Head of caudate nucleus (tissue), 42 donors: ENCODE results near the gene SLC39A6.
A peak's percentile ranks its signal among the peaks of the same experiment; 100 is the strongest.
"Not testable (repeated sequence)": the region's sequence is repeated elsewhere in the genome, so short reads cannot be mapped to it uniquely, and the experiment has no call there.

ENCODE experiments used
- DNase-seq, 42 donors: peaks; one replicate each; pipeline versions ENCODE4 v3.0.0 to v3.0.0-alpha.2; 2020 to 2021; ENCODE audit warnings: mixed read lengths in 7 of 42
- intact Hi-C: fragments of 100-400 bp; cut with DNase I; formaldehyde crosslinking; loops from one replicate; pipeline ENCODE4 v1.15.0; 2022

The SLC39A6 gene

DNA sequence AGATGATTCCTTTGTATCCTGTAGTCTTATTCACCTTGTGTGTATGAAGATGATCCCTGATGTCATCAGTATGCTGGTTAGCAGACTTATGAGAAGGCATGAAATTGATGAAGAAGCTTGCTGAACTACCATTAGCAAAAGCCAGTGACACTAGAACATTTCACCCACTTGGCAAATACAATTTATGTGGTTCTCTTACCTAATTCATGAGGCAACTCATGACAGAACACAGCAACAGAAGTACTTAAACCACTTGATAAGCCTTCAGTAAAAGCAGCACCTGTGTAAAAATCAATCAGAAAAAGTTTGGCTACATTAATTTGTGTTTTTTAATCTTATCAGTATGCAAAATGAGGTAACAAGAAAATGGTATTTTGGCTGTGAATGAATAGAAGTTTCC, 16.8 kb downstream of the SLC39A6 start:
- DNase-seq, result no peak
- intact Hi-C loops, result no loop called here

DNA sequence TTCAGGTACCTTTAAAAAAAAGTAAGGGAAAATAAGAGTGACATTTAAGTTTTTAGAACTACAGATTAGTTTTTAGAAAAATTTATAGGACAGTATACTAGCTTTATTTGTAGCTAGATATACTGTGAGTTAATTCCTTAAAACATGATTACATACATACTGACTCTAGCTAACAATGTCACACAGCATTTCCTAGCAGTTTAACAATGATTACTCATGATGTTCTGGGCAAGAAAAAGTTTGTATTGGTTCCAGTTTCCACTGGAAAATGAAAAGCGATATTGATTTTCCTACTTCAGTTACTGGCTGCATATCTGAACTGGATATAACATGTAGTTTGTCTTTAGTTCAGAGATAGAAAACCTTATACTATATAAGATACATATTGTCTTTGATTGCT, 19.4 kb downstream of the SLC39A6 start:
- intact Hi-C loops, result no loop called here
- DNase-seq, result no peak

DNA sequence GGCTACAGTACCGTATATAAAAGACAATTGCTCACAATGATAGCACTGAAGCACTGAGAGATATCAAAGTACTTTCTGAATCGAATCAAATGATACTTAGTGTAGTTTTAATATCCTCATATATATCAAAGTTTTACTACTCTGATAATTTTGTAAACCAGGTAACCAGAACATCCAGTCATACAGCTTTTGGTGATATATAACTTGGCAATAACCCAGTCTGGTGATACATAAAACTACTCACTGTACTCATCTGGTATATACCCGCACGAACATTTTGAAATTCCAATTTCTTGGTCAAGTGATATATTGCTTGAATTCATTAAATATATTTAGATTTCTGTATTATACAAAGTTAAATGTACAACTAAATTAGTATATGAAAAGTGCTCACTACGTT, 20.5 kb downstream of the SLC39A6 start:
- intact Hi-C loops, result no loop called here
- DNase-seq, result no peak

DNA sequence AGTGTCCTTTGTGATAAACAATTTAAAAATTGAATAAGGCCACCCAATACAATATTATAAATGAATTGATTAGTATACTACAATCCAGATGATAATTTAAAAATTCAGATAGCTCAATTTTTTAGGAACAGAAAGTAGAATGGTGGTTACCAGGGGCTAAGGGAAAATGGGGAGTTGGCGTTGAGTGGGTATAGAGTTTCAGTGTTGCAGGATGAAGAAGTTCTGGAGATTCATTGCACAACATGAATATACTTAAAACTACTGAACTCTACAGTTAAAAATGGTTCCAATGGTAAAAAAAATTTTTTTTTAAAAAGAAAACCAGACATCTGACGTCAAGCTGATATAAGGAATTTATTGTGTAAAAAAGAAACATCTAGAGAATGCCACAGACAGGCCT, 20.9 kb downstream of the SLC39A6 start:
- no peak for DNase-seq
- intact Hi-C loops, result no loop called here

DNA sequence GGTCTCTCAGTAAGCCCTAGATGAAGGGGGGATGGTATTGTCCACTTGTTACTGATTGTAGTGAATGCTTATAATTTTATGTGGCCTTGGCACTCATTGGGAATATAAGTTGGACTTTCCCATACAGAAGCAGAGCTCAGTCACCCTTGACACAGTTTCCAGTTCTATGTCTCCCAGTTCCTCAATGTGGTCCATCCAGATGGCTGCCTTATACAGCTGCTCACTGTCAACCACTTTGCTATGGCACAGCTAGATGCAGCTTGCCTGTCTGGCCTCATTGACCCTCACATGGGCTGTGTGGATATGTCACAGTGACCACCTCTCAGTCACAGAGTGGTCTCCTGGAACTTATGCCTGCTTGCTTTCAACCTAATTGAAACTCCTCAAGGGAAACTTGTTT, 21.7 kb downstream of the SLC39A6 start:
- no peak for DNase-seq
- intact Hi-C loops, result no loop called here

DNA sequence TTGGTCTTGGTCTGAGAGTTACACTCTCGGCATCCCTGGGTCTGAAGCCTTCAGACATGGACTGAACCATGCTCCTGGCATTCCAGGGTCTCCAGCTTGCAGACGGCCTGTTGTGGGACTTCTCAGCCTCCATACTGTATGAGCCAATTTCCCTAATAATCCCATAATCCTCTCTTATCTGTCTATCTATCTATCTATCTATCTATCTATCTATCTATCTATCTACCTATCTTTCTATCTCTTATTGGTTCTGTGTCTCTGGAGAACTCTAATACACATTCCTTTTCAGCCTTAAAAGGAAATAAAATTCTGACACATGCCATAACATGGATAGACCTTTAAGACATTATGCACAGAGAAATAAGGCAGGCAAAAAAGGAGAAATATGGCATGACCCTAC, 24.4 kb downstream of the SLC39A6 start:
- DNase-seq, result no peak
- intact Hi-C loops, result no loop called here

DNA sequence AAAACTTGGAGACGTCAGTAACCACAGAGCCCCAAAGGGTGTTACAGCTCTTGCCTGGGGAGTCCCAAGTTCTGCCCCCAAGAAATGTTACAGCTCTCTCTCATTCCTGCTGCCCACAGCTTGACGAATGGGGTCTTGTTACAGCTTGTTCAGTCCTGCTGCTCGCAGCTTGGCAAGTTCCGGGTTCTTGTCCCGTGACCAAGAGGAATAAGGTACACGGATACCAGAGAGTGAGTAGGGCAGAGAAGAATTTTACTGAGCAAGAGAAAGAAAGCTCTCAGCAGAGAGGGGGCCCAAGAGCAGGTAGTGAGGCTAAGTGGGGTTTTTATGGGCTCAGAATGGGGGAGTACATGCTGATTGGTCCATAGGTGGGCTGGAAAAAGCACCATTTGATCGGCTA, 27.2 kb downstream of the SLC39A6 start:
- intact Hi-C loops, result no loop called here
- no peak for DNase-seq

DNA sequence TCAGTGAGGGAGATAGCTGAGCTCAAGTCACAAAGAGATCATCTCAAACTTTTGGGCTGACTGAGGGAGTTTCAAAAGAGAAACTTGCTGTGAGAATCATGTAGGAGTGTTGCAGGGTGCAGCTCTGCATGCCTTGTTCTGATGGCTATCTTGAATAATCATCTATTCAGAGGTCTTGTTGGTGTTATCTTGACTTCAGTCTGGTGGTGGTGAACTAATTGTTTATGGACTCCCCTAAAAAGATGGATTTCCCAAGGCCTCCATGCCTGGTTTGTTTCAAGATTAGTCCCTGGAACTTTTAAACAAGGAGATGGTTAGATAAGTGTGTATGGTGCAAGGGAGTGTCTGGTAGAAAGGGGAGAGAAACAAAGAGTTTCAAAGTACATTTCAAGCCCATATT, 29.8 kb downstream of the SLC39A6 start:
- intact Hi-C loops, result loop anchor here (10.0 kb wide), 1 partner anchor 185 kb away; no protein-coding TSS in a partner anchor

DNA sequence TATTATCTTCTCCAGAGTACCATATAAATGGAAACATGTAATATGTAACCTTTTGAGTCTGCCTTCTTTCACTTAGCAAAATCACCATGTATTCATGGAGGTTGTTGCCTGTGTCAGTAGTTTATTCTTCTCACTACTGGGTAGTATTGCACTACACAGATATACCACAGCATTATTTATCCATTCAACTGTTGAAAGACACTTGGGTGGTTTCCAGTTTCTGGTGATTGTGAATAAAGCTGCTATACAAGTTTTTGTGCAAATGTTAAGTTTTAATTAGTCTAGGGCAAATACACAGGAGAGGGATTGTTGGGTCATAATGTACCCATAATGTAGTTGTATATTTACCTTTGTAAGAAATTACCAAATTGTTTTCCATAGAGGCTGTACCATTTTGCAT, 32.2 kb downstream of the SLC39A6 start:
- no peak for DNase-seq
- intact Hi-C loops, result loop anchor here (10.0 kb wide), 1 partner anchor 188 kb away; no protein-coding TSS in a partner anchor

More for the DNA sequence above, 29.8 kb downstream of the SLC39A6 start:
- no peak for DNase-seq

DNA sequence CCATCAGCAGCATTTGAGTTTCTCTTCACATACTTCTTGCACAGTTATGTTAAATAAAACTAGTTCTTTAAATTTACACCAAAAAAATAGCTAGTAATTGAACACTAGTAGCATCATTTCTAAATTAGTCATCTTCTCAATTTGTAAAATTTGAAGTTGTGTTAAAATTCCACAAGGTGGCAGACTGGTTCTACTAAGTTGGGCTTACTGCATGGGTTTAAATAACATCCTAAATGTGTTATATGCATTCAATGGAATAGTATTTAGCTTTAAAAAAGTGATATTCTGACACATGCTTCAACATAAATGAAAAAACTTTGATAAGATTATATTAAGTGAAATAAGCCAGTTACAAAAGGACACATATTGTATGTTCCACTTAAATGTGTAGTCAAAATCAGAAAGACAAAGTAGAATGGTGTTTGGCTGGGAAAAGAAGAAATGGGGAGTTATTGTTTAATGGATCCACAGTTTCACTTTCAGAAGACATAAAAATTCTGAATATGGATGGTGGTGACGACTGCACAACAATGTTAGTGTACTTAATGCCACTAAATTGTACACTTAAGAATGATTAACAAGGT, 33.1 kb downstream of the SLC39A6 start:
- intact Hi-C loops, result loop anchor here (10.0 kb wide), 1 partner anchor 189 kb away; no protein-coding TSS in a partner anchor
- DNase-seq, result peak in 2 of 42 donors; percentile 9 to 35

DNA sequence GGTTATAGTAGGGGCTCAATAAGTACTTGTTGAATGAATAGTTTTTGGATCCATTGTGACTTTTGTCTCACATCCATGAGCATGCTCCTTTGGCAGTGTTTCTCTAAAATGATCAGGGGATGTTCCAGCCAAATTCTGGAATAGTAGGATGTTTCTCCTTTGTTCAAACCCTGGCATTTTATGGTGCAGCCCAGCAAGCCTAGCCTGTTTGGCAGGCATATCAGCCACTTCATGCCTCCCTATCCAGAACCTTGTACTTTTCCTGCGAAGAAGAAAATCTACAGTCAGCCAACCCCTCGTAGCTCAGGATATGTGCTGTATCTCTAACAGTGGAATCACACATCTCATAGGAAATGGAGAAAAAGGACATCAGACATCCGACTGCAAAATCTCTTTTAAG, 34.7 kb downstream of the SLC39A6 start:
- DNase-seq, result no peak
- intact Hi-C loops, result loop anchor here (10.0 kb wide), 1 partner anchor 190 kb away; no protein-coding TSS in a partner anchor

DNA sequence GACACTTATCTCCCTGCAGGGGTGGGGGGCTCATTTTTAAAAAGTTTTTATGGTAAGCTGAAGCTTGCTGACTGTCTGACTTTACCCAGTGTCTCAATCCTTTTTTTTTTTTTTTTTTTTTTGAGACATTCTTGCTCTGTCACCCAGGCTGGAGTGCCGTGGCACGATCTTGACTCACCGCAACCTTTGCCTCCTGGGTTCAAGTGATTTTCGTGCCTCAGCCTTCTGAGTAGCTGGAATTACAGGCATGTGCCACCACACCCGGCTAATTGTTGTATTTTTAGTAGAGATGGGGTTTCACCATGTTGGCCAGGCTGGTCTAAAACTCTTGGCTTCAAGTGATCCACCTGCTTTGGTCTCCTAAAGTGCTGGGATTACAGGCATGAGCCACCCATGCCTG, 37.0 kb downstream of the SLC39A6 start:
- not testable (repeated sequence) for DNase-seq
- intact Hi-C loops, result loop anchor here (10.0 kb wide), 1 partner anchor 193 kb away; no protein-coding TSS in a partner anchor

DNA sequence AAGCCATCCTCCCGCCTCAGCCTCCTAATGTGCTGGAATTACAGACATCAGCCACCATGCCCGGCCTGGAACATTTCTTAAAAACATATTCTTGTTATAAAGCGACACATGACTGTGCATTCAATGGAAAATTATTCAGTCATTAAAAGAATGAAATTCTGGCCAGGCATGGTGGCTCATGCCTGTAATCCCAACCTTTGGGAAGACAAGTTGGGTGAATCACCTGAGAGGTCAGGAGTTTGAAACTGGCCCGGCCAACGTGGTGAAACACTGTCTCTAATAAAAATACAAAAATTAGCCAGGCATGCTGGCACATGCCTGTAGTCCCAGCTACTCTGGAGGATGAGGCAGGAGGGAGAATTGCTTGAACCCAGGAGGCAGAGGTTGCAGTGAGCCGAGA, 40.1 kb downstream of the SLC39A6 start:
- no peak for DNase-seq
- intact Hi-C loops, result no loop called here

DNA sequence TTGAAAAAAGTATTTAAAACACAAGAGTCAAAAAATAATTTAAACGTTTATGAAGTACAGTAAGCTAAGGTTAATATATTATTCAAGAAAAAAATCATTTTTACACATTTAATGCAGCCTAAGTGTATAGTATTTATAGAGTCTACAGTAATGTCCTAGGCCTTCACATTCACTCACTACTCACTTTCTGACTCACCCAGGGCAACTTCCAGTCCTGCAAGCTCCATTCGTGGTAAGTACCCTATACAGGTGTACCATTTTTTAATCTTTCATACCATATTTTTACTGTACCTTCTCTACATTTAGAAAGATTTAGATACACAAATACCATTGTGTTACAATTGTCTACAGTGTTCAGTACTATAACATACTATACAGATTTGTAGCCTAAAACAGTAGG, 40.9 kb downstream of the SLC39A6 start:
- intact Hi-C loops, result no loop called here
- no peak for DNase-seq

DNA sequence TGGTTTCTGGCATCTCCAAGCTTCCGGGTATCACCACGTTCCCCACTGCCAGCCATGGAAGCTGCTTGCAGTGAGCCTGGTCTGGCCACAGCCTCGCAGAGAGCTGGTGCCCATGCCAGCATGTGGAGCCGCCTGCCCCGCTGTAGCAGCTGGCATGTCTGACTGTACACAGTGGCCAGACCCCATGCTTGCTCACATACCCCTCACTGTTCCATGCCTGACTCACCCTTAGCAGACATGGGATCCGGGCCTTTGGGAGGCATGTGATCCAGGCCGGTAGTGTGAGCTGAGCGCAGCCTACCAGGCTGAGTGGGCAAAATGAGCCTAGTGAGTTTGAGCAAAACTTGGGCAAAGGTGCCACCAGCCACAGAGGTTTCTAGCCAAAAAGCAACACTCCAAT, 43.0 kb downstream of the SLC39A6 start:
- DNase-seq, result no peak
- intact Hi-C loops, result no loop called here

DNA sequence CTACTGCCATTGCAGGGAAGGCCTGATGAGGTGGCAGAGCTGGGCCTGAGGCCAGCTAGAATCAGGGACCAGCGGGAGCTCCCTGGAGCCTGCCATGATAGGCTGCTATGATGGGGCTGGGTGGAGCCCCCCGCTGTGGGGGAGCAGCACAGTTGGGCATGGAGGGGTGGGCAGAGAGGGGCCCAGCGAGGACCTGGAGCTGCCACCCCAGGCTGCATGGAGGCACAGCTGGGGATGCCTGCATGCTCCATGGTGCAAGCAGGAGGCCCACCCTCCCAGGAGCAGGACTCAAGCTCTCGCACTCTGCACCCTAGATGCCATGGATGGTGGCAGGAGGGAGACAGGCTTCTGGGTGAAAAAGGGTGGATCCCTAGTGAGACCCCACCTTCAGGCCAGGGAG, 43.9 kb downstream of the SLC39A6 start:
- intact Hi-C loops, result no loop called here
- DNase-seq, result no peak

DNA sequence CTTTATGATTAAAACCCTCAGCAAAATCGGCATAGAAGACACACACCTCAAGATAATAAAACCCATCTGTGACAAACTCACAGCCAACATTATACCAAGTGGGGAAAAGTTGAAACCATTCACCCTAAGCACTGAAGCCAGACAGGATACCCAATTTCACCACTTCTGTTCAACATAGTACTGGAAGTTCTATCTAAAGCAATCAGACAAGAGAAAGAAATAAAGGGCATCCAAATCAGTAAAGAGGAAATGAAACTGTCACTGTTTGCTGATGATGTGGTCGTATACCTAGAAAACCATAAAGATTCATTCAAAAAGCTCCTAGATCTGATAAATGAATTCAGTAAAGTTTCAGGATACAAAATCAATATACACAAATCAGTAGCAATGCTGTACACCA, 45.4 kb downstream of the SLC39A6 start:
- intact Hi-C loops, result no loop called here
- no peak for DNase-seq

DNA sequence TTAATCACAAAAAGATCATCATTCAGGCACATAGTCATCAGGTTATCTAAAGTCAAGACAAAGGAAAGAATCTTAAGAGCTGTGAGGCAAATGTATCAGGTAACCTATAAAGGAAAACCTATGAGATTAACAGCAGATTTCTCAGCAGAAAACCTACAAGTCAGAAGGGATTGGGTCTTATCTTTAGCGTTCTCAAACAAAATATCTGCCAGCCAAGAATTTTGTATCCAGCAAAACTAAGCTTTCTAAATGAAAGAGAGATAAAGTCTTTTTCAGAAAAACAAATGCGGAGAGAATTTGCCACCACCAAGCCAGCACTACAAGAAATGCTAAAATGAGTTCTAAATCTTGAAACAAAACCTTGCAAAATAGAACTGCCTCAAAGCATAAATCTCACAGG, 48.0 kb downstream of the SLC39A6 start:
- intact Hi-C loops, DNase-seq: not testable (repeated sequence)

DNA sequence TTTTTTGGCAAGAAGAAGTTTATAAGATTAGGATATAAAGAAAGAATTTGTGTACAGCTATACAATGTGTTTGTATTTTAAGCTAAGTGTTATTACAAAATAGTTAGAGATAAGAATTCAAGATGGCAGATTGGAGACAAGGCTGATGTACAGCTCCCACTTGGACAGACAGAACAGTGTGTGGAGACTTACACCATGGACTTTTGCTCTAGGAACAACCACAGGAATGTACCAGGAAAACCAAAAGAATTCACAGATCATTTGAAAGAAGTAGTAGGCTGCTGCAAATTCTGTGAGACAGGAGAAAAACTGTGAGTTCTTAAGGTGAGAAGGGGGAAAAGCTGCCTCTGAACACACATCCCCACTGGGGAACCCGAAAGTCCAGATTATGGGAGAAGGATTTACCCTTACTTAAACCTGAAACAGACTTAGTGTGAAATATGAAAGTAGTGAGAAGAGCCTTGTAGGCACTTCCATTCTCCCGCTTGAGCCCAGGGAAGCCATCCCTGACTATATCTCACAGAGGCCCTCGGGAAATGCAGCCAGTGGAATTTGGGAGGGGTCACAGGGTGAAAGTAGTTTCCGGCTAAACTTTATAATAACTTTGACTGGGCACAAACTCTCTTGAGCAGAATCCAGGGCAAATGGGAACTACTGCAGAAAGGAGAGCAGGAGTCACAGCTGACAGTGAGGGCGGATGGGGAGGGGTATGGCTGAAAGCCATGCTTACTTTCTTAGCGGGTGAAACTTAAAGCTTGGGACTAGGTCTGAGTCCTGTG, 50.2 kb downstream of the SLC39A6 start:
- intact Hi-C loops, result no loop called here
- DNase-seq, result no peak

DNA sequence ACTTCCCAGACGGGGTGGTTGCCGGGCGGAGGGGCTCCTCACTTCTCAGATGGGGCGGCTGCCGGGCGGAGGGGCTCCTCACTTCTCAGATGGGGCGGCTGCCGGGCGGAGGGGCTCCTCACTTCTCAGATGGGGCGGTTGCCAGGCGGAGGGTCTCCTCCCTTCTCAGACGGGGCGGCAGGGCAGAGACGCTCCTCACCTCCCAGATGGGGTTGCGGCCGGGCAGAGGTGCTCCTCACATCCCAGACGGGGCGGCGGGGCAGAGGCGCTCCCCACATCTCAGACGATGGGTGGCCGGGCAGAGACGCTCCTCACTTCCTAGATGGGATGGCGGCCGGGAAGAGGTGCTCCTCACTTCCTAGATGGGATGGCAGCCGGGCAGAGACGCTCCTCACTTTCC, 51.4 kb downstream of the SLC39A6 start:
- DNase-seq, intact Hi-C loops: not testable (repeated sequence)
